HEK293 (cell line): ENCODE measurements around the gene UXS1.
"Not testable (repeated sequence)": the region's sequence is repeated elsewhere in the genome, so short reads cannot be mapped to it uniquely, and the experiment has no call there.

Experiments used
- TCF7L2 ChIP-seq: IDR thresholded peaks from 2 replicates; pipeline ENCODE4 v1.6.1; 2011; ENCODE audit warnings: low read depth, mild to moderate bottlenecking, inconsistent platforms, low read length, moderate library complexity, borderline replicate concordance
- ZBTB44 ChIP-seq: fragments of 450-650 bp; IDR thresholded peaks from 2 replicates; pipeline ENCODE4 v1.5.1; 2018; ENCODE audit warnings: missing biosample characterization, mild to moderate bottlenecking, missing genetic modification characterization
- ZNF292 ChIP-seq: fragments of 450-650 bp; formaldehyde crosslinking; IDR thresholded peaks from 2 replicates; pipeline ENCODE4 v1.5.1; 2016; ENCODE audit warnings: low read depth, missing biosample characterization, missing genetic modification characterization, borderline replicate concordance

GRCh38 chr2:106235392-106235791 is 41.3 kb upstream of the UXS1 start:
- TF ChIP-seq ZNF292 (tag by site-specific recombination); ZBTB44 (tag by site-specific recombination); TCF7L2: not testable (repeated sequence)
